HepG2 (cell line): ENCODE measurements around the gene TPBGL. TPM values are rescaled to one million over a fixed set of nuclear protein-coding genes. Genes with fewer than 3 reads are reported as not detected.

ENCODE experiments used
- CBX5 ChIP-seq: sonication (generic); formaldehyde crosslinking; IDR thresholded peaks from 2 replicates; pipeline ENCODE4 v1.4.0; 2020; ENCODE audit warnings: missing genetic modification reagents, borderline replicate concordance
- CENPX ChIP-seq: sonication (generic); formaldehyde crosslinking; IDR thresholded peaks from 2 replicates; pipeline ENCODE4 v1.9.0; 2021; ENCODE audit warnings: mild to moderate bottlenecking, missing genetic modification reagents, moderate library complexity
- ELF4 ChIP-seq: sonication (generic); formaldehyde crosslinking; IDR thresholded peaks from 2 replicates; pipeline ENCODE4 v1.5.0; 2020; ENCODE audit warnings: missing genetic modification reagents, mild to moderate bottlenecking, moderate library complexity, borderline replicate concordance
- FLYWCH1 ChIP-seq: sonication (generic); formaldehyde crosslinking; IDR thresholded peaks from 2 replicates; pipeline ENCODE4 v1.8.1; 2023; ENCODE audit warnings: mild to moderate bottlenecking, missing genetic modification reagents
- HCFC1 ChIP-seq: fragments of 150-350 bp; IDR thresholded peaks from 2 replicates; pipeline ENCODE4 v1.6.1; 2014; ENCODE audit warnings: low read depth, low read length
- HNRNPH1 ChIP-seq: fragments of 200-400 bp; formaldehyde crosslinking; optimal IDR thresholded peaks from 2 replicates; pipeline ENCODE3; 2017; ENCODE audit warnings: mild to moderate bottlenecking, low read depth, low read length
- HNRNPL ChIP-seq: fragments of 200-400 bp; formaldehyde crosslinking; IDR thresholded peaks from 2 replicates; pipeline ENCODE4 v1.6.1; 2017; ENCODE audit warnings: mild to moderate bottlenecking, low read depth, low read length
- HOXA3 ChIP-seq: sonication (generic); formaldehyde crosslinking; IDR thresholded peaks from 2 replicates; pipeline ENCODE4 v1.5.0; 2020; ENCODE audit warnings: missing genetic modification reagents
- MIER3 ChIP-seq: IDR thresholded peaks from 2 replicates; pipeline ENCODE4 v1.6.1; 2016; ENCODE audit warnings: missing compliant biosample characterization, borderline replicate concordance
- NFATC3 ChIP-seq: sonication (generic); formaldehyde crosslinking; IDR thresholded peaks from 2 replicates; pipeline ENCODE4 v1.5.1; 2020; ENCODE audit warnings: mild to moderate bottlenecking, missing genetic modification reagents
- NONO ChIP-seq, 2 experiments: fragments of 450-650 bp in 1 of 2; sonication (generic) in 1 of 2; formaldehyde crosslinking in 1 of 2; IDR thresholded peaks in 1 of 2; conservative IDR thresholded peaks in 1 of 2; 2 replicates each; pipeline versions ENCODE4 v1.6.1 to v1.8.0; 2017 to 2022; ENCODE audit warnings: mild to moderate bottlenecking in 1 of 2, missing genetic modification reagents in 1 of 2, moderate library complexity in 1 of 2
- NR3C1 ChIP-seq: sonication (generic); formaldehyde crosslinking; IDR thresholded peaks from 2 replicates; pipeline ENCODE4 v1.4.0; 2020; ENCODE audit warnings: missing genetic modification reagents
- RARA ChIP-seq: IDR thresholded peaks from 2 replicates; pipeline ENCODE4 v1.6.1; 2016; ENCODE audit warnings: missing genetic modification reagents, missing compliant biosample characterization
- RNF2 ChIP-seq: fragments of 450-650 bp; conservative IDR thresholded peaks from 2 replicates; pipeline ENCODE4 v1.6.1; 2016; ENCODE audit warnings: low read depth
- SRSF9 ChIP-seq: fragments of 200-400 bp; formaldehyde crosslinking; IDR thresholded peaks from 2 replicates; pipeline ENCODE4 v1.6.1; 2018; ENCODE audit warnings: borderline replicate concordance, mild to moderate bottlenecking, low read depth, low read length; ENCODE audit not compliant: insufficient read depth, poor library complexity, severe bottlenecking
- TBX3 ChIP-seq: fragments of 450-650 bp; IDR thresholded peaks from 2 replicates; pipeline ENCODE4 v1.6.1; 2017; ENCODE audit warnings: antibody characterized with exemption, mild to moderate bottlenecking, inconsistent platforms, borderline replicate concordance
- THYN1 ChIP-seq: sonication (generic); formaldehyde crosslinking; IDR thresholded peaks from 2 replicates; pipeline ENCODE4 v1.8.1; 2023; ENCODE audit warnings: low read depth, mild to moderate bottlenecking, moderate library complexity, missing genetic modification reagents, borderline replicate concordance
- ZFAT ChIP-seq: sonication (generic); formaldehyde crosslinking; conservative IDR thresholded peaks from 2 replicates; pipeline ENCODE4 v1.8.1; 2023; ENCODE audit warnings: missing genetic modification reagents, inconsistent platforms
- ZFP82 ChIP-seq: sonication (generic); formaldehyde crosslinking; IDR thresholded peaks from 2 replicates; pipeline ENCODE4 v1.5.1; 2020; ENCODE audit warnings: mild to moderate bottlenecking, missing genetic modification reagents, borderline replicate concordance
- ZKSCAN8 ChIP-seq: IDR thresholded peaks from 2 replicates; pipeline ENCODE4 v1.6.1; 2016; ENCODE audit warnings: borderline replicate concordance, missing genetic modification reagents, missing compliant biosample characterization
- ZNF253 ChIP-seq: sonication (generic); formaldehyde crosslinking; IDR thresholded peaks from 2 replicates; pipeline ENCODE4 v1.8.0; 2022; ENCODE audit warnings: mild to moderate bottlenecking, missing genetic modification reagents, borderline replicate concordance
- ZNF264 ChIP-seq: sonication (generic); formaldehyde crosslinking; IDR thresholded peaks from 2 replicates; pipeline ENCODE4 v1.4.0; 2020; ENCODE audit warnings: missing genetic modification reagents
- ZNF558 ChIP-seq: sonication (generic); formaldehyde crosslinking; IDR thresholded peaks from 2 replicates; pipeline ENCODE4 v1.9.0; 2022; ENCODE audit warnings: mild to moderate bottlenecking, missing genetic modification reagents, borderline replicate concordance
- polyA plus RNA-seq, 8 experiments: library from polyadenylated mRNA; depleted of rRNA in 3 of 8; stranded (reverse) in 7 of 8; unstranded in 1 of 8; fragments of >200 nt; fragmentation: Illumina TruSeq in 4 of 8; extraction: Trizol in 4 of 8; gene quantifications; 2 replicates each; pipeline versions ENCODE4 v1.2.1 to v1.2.3, GENCODE V29; 2011 to 2016; ENCODE audit warnings: low read depth in 4 of 8, missing spikeins in 1 of 8, mixed read lengths in 1 of 8; ENCODE audit not compliant: insufficient read depth in 1 of 8
- total RNA-seq, 5 experiments: library from RNA; depleted of rRNA; stranded (reverse); fragments of >200 nt; fragmentation: Illumina TruSeq; extraction: Trizol; gene quantifications; 2 replicates each; pipeline ENCODE4 v1.2.3, GENCODE V29; 2016; ENCODE audit warnings: low read depth in 1 of 5
- TF ChIP-seq, protein P1 (sequence below): IDR thresholded peaks from 2 replicates; pipeline ENCODE4 v1.6.1; 2016; ENCODE audit warnings: missing biosample characterization, missing genetic modification reagents, low read depth
- TF ChIP-seq, protein P2 (sequence below): IDR thresholded peaks from 2 replicates; pipeline ENCODE4 v1.6.1; 2016
- TF ChIP-seq, protein P3 (sequence below): sonication (generic); formaldehyde crosslinking; IDR thresholded peaks from 2 replicates; pipeline ENCODE4 v1.4.0; 2020; ENCODE audit warnings: mild to moderate bottlenecking, missing genetic modification reagents
- TF ChIP-seq, protein P4 (sequence below): sonication (generic); formaldehyde crosslinking; IDR thresholded peaks from 2 replicates; pipeline ENCODE4 v1.8.1; 2023; ENCODE audit warnings: mild to moderate bottlenecking, missing genetic modification reagents

Gene TPBGL
- total and polyA plus RNA-seq, 2 of the 13 experiments (the other 11 are each of a cell fraction or from before 2014, with no cell fraction given) = not detected

DNA sequence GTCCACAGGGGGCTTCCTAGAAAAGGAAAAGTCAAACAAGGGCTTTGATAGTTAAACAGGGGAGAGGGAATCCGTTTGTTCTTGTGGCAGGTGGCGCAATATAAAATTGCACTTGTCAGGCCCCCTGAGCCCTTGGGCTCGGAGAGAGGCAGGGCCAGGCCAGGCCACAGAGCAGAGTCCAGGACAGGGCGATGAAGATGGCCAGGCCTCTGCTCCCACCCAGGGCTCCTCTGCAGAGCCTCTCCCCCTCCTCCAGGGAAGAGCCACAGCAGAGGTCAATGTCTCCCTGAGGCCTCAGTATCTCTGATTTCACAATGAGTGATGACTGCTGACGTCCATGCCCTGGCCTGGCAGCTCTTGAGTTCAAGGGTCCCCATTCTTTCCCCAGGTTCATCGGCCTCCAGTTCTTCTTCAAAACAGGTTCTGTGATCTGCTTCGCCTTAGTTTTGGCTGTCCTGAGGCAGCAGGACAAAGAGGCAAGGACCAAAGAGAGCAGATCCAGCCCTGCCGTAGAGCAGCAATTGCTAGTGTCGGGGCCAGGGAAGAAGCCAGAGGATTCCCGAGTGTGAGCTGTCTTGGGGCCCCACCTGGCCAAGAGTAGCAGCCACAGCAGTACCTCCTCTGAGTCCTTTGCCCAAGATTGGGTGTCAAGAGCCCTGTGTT lies 36.4 kb upstream of the TPBGL start (continued):
- TF ChIP-seq, protein P1, sequence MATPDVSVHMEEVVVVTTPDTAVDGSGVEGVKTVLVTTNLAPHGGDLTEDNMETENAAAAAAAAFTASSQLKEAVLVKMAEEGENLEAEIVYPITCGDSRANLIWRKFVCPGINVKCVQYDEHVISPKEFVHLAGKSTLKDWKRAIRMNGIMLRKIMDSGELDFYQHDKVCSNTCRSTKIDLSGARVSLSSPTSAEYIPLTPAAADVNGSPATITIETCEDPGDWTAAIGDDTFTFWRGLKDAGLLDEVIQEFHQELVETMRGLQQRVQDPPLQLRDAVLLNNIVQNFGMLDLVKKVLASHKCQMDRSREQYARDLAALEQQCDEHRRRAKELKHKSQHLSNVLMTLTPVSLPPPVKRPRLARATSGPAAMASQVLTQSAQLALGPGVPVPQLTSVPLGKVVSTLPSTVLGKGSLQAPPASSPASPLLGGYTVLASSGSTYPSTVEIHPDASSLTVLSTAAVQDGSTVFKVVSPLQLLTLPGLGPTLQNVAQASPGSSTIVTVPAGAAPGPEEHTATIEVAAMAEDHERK (CRISPR knock-in tag) = no peak
- TF ChIP-seq, protein P2, sequence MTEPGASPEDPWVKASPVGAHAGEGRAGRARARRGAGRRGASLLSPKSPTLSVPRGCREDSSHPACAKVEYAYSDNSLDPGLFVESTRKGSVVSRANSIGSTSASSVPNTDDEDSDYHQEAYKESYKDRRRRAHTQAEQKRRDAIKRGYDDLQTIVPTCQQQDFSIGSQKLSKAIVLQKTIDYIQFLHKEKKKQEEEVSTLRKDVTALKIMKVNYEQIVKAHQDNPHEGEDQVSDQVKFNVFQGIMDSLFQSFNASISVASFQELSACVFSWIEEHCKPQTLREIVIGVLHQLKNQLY (CRISPR knock-in tag) = no peak
- no peak for TF ChIP-seq ZNF253
- TF ChIP-seq HNRNPH1 = no peak
- TF ChIP-seq ZKSCAN8 (CRISPR knock-in tag) = no peak
- TF ChIP-seq, protein P3, sequence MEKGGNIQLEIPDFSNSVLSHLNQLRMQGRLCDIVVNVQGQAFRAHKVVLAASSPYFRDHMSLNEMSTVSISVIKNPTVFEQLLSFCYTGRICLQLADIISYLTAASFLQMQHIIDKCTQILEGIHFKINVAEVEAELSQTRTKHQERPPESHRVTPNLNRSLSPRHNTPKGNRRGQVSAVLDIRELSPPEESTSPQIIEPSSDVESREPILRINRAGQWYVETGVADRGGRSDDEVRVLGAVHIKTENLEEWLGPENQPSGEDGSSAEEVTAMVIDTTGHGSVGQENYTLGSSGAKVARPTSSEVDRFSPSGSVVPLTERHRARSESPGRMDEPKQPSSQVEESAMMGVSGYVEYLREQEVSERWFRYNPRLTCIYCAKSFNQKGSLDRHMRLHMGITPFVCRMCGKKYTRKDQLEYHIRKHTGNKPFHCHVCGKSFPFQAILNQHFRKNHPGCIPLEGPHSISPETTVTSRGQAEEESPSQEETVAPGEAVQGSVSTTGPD (CRISPR knock-in tag) = no peak
- TF ChIP-seq ZFP82 (CRISPR knock-in tag) = no peak
- no peak for TF ChIP-seq NONO (IDR thresholded peaks at IDR 0.05)
- peak; percentile 30; the same call in 1 of the 2 replicates for TF ChIP-seq NONO (CRISPR knock-in tag; conservative IDR thresholded peaks at IDR 0.05)
- no peak for TF ChIP-seq THYN1 (CRISPR knock-in tag)
- peak; percentile 58; the same call in 1 of the 2 replicates for TF ChIP-seq ZNF264 (CRISPR knock-in tag)
- TF ChIP-seq RNF2 = no peak
- peak; percentile 74 for TF ChIP-seq RARA (CRISPR knock-in tag)
- TF ChIP-seq, protein P4, sequence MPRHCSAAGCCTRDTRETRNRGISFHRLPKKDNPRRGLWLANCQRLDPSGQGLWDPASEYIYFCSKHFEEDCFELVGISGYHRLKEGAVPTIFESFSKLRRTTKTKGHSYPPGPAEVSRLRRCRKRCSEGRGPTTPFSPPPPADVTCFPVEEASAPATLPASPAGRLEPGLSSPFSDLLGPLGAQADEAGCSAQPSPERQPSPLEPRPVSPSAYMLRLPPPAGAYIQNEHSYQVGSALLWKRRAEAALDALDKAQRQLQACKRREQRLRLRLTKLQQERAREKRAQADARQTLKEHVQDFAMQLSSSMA (CRISPR knock-in tag) = 0 out of 2 replicates have a peak, but pooled peaks have one; percentile 41
- TF ChIP-seq ZNF558 (CRISPR knock-in tag) = no peak; the same call in 1 of the 2 replicates
- TF ChIP-seq ELF4 (CRISPR knock-in tag) = no peak
- TF ChIP-seq NR3C1 (CRISPR knock-in tag) = no peak
- no peak for TF ChIP-seq HNRNPL
- TF ChIP-seq ZFAT (CRISPR knock-in tag) = no peak
- no peak for TF ChIP-seq HCFC1
- TF ChIP-seq TBX3 = no peak
- TF ChIP-seq FLYWCH1 (CRISPR knock-in tag) = no peak
- no peak for TF ChIP-seq SRSF9
- no peak for TF ChIP-seq CENPX (CRISPR knock-in tag)
- TF ChIP-seq MIER3 (CRISPR knock-in tag) = no peak
- TF ChIP-seq HOXA3 (CRISPR knock-in tag) = peak; percentile 85
- TF ChIP-seq NFATC3 (CRISPR knock-in tag) = no peak
- TF ChIP-seq CBX5 (CRISPR knock-in tag) = no peak; the same call in 1 of the 2 replicates
